Hepatocyte (in vitro differentiated cells): ENCODE results near the gene GPX2. TPM values are rescaled to one million over a fixed set of nuclear protein-coding genes. Genes with fewer than 3 reads are reported as not detected.

Source experiments
- DNase-seq: peaks from one replicate; pipeline ENCODE4 v3.0.0-alpha.2; 2016; ENCODE audit warnings: low spot score
- H2AFZ ChIP-seq: fragments of 200-600 bp; sonication (generic); 2 replicates; pipeline ENCODE4 v1.6.0; 2016; ENCODE audit warnings: antibody characterized with exemption, mild to moderate bottlenecking
- H3K27ac ChIP-seq: fragments of 200-600 bp; sonication (generic); 2 replicates; pipeline ENCODE4 v1.5.1; 2016; ENCODE audit warnings: mild to moderate bottlenecking
- H3K27me3 ChIP-seq: fragments of 200-600 bp; sonication (generic); 2 replicates; pipeline ENCODE4 v1.6.1; 2016
- H3K36me3 ChIP-seq: fragments of 200-600 bp; sonication (generic); replicated peaks from 2 replicates; pipeline ENCODE4 v1.5.1; 2016; ENCODE audit warnings: low read depth; ENCODE audit not compliant: insufficient read depth
- H3K4me1 ChIP-seq: fragments of 200-600 bp; sonication (generic); 2 replicates; pipeline ENCODE4 v1.5.1; 2016; ENCODE audit warnings: mild to moderate bottlenecking, moderate library complexity; ENCODE audit not compliant: insufficient read depth
- H3K4me2 ChIP-seq: fragments of 200-600 bp; sonication (generic); 2 replicates; pipeline ENCODE4 v1.6.0; 2016
- H3K4me3 ChIP-seq: fragments of 200-600 bp; sonication (generic); 2 replicates; pipeline ENCODE4 v1.5.1; 2016; ENCODE audit warnings: mild to moderate bottlenecking
- H3K79me2 ChIP-seq: fragments of 200-600 bp; sonication (generic); 2 replicates; pipeline ENCODE4 v1.6.0; 2017; ENCODE audit warnings: mild to moderate bottlenecking
- H3K9me2 ChIP-seq: fragments of 200-600 bp; sonication (generic); replicated peaks from 2 replicates; pipeline ENCODE4 v1.6.0; 2017; ENCODE audit warnings: mild to moderate bottlenecking; ENCODE audit not compliant: insufficient read depth
- H3K9me3 ChIP-seq: fragments of 200-600 bp; sonication (generic); 2 replicates; pipeline ENCODE4 v1.5.1; 2016; ENCODE audit warnings: low read depth, mild to moderate bottlenecking
- H4K20me1 ChIP-seq: fragments of 200-600 bp; sonication (generic); 2 replicates; pipeline ENCODE4 v1.6.0; 2016; ENCODE audit warnings: mild to moderate bottlenecking; ENCODE audit not compliant: insufficient read depth, poor library complexity, severe bottlenecking
- CTCF ChIP-seq: fragments of 200-600 bp; sonication (generic); IDR thresholded peaks from 2 replicates; pipeline ENCODE4 v1.5.1; 2016; ENCODE audit warnings: antibody characterized with exemption, mild to moderate bottlenecking; ENCODE audit not compliant: poor library complexity
- EZH2 ChIP-seq: fragments of 200-600 bp; sonication (generic); IDR thresholded peaks from 2 replicates; pipeline ENCODE4 v1.6.1; 2016; ENCODE audit warnings: antibody characterized with exemption, mild to moderate bottlenecking, borderline replicate concordance
- EZH2phosphoT487 ChIP-seq: fragments of 200-600 bp; sonication (generic); IDR thresholded peaks from one replicate; pipeline ENCODE4 v1.6.1; 2018; ENCODE audit warnings: antibody characterized with exemption, mild to moderate bottlenecking, low read depth, moderate library complexity; ENCODE audit not compliant: unreplicated experiment, severe bottlenecking
- WGBS: methylation state at CpG from one replicate; pipeline ENCODE4 v1.1.6; 2016; ENCODE audit warnings: low lambda C conversion rate; ENCODE audit errors: missing lambda C conversion rate; 5-methylcytosine and 5-hydroxymethylcytosine counted together
- polyA plus RNA-seq: library from polyadenylated mRNA; unstranded; fragments of >200 nt; fragmentation: Nextera tagmentation; extraction: Ambion mirVana; gene quantifications from 2 replicates; pipeline ENCODE4 v1.2.1, GENCODE V29; 2016
- total RNA-seq: library from RNA; depleted of rRNA; stranded (reverse); fragments of >200 nt; gene quantifications from 2 replicates; pipeline ENCODE4 v1.2.3, GENCODE V29; 2014

The GPX2 gene
- total and polyA plus RNA-seq, 2 experiments from 2014 or later: 59.8 to 115 TPM

GRCh38 chr14:64953310-64953654 is 10.7 kb upstream of the GPX2 start:
- Histone ChIP-seq H3K79me2 (no peaks in the 10 kb centered on the region), H3K27ac (no peak overlapping the region), H4K20me1 (no peaks in the 10 kb centered on the region), H3K4me2 (no peak overlapping the region), H3K4me3 (no peak overlapping the region), H3K36me3 (no peaks in the 10 kb centered on the region), H3K27me3 (no peaks in the 10 kb centered on the region), H3K9me2 (no peaks in the 10 kb centered on the region), H3K4me1 (no peaks in the 10 kb centered on the region), H2AFZ (no peak overlapping the region), H3K9me3 (no peaks in the 10 kb centered on the region)
- TF ChIP-seq EZH2phosphoT487 (no peak), EZH2 (no peak), CTCF (no peak)
- no peak for DNase-seq
- WGBS: 99% methylated on average over 8 of the region's 8 CpGs

DNA sequence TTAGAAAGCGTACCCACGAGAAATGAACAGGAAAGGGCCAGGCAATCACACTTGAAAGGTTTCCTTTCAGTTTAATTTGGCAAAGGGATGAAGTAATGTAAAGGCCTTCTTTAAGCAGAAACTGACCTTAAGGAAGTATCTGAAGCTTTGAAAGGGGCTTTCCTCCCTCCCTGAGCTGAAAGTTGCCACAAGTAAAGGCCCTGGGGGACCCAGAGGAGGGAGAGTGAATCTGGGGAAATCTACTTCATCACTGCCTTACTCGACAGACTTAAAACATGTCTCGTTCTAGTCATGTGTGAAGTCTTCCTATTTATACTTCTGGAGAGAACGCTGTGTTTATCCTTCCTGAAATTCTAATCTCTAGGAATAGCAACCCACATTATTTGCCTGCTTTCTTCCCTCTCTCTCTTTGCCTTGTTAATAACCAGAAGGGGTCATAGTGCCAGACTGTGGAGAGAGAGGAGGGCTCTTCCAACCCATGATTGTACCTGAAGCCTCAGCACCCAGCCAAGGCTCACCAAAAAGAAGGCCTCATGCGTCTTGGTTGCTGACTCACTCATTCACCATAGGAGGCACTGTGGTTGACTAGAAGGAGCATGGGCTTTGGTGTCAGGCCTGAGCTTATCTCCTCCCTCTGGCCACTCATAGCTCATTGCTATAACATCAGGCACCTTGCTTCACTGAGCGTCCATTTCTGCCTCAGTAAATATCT is 10.2 kb upstream of the GPX2 start:
- H3K27ac ChIP-seq: no peak overlapping the region
- no peak overlapping the region for H3K4me3 ChIP-seq
- no peak for DNase-seq
- 83% methylated on average over 7 of the region's 7 CpGs for WGBS
- H3K36me3 ChIP-seq: no peaks in the 10 kb centered on the region
- no peaks in the 10 kb centered on the region for H3K9me2 ChIP-seq
- no peak overlapping the region for H2AFZ ChIP-seq
- no peaks in the 10 kb centered on the region for H3K27me3 ChIP-seq
- H3K79me2 ChIP-seq: no peaks in the 10 kb centered on the region
- H3K4me1 ChIP-seq: no peaks in the 10 kb centered on the region
- H3K9me3 ChIP-seq: no peaks in the 10 kb centered on the region
- H3K4me2 ChIP-seq: no peak overlapping the region
- TF ChIP-seq EZH2 (no peak), CTCF (no peak), EZH2phosphoT487 (no peak)
- no peaks in the 10 kb centered on the region for H4K20me1 ChIP-seq

- H4K20me1 ChIP-seq: no peaks in the 10 kb centered on the region
- H3K9me3 ChIP-seq: no peaks in the 10 kb centered on the region
- no peak overlapping the region for H3K4me2 ChIP-seq
- no peaks in the 10 kb centered on the region for H3K79me2 ChIP-seq
- H3K27ac ChIP-seq: no peak overlapping the region
- no peaks in the 10 kb centered on the region for H3K4me1 ChIP-seq
- no peak overlapping the region for H2AFZ ChIP-seq
- DNase-seq: no peak
- no peaks in the 10 kb centered on the region for H3K27me3 ChIP-seq
- no peaks in the 10 kb centered on the region for H3K36me3 ChIP-seq
- TF ChIP-seq CTCF: no peak
- TF ChIP-seq EZH2: no peak
- no peak for TF ChIP-seq EZH2phosphoT487
- H3K9me2 ChIP-seq: no peaks in the 10 kb centered on the region
- no peak overlapping the region for H3K4me3 ChIP-seq
Measured at GRCh38 chr14:64951724-64952123, 9.2 kb upstream of the GPX2 start.

GRCh38 chr14:64951291-64951690 is 8.7 kb upstream of the GPX2 start:
- H3K9me2 ChIP-seq: no peaks in the 10 kb centered on the region
- no peaks in the 10 kb centered on the region for H3K4me1 ChIP-seq
- H3K27me3 ChIP-seq: no peaks in the 10 kb centered on the region
- no peaks in the 10 kb centered on the region for H3K79me2 ChIP-seq
- TF ChIP-seq EZH2 (no peak), CTCF (no peak), EZH2phosphoT487 (no peak)
- no peak overlapping the region for H3K27ac ChIP-seq
- H4K20me1 ChIP-seq: no peaks in the 10 kb centered on the region
- no peak overlapping the region for H3K4me3 ChIP-seq
- H3K9me3 ChIP-seq: no peaks in the 10 kb centered on the region
- no peaks in the 10 kb centered on the region for H3K36me3 ChIP-seq
- H2AFZ ChIP-seq: no peak overlapping the region
- no peak for DNase-seq
- WGBS: 96% methylated on average over 8 of the region's 8 CpGs
- no peak overlapping the region for H3K4me2 ChIP-seq
